Measurements from ENCODE around the gene CARD9.

CARD9 gene

DNA sequence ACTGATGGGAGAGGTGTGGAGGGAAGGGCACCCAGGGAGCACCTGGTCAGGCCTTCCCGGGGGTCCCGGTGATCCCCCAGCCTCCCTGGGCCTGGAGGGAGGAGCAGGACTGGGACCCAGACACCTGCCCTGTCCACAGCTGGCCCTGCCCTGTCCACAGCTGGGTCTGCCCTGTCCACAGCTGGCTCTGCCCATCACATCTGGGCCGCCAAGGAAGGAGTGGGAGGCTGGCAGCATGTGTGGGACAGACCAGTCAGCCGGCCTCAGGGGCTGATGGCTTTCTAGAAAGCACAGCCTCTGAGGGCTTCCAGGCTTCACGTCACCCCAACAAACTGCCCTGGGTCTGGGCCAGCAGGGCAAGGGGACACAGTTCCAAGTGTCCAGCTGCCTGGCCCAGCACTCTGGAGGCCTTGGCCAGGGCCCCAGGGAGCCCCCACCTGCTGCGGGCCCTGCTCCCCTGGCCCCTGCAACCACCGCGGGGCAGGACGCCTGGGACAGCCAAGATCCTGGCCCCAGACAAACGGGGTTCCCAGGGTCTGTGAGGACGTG, 22.1 kb downstream of the CARD9 start:
- no peaks in the 10 kb centered on the region for H3K36me3 ChIP-seq (ENCODE audit: control insufficient read depth, insufficient read depth, low read length)

DNA sequence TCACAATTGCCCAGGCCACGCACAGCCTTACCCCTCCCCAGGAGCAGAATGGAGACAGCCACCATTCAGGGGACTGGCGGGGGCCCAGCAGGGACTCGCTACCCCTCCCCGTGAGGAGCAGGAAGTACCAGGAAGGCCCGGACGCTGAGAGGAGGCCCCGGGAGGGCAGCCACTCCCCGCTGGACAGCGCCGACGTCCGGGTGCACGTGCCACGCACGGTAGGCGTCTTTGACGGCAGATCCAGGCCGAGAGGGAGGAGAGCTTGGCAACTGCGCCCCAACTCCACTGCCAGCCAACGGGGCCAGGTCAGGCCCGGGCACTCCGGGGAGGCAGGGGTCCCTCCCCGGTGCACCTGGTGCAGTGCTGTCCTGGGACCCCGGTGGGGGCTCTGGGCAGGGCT, 23.9 kb downstream of the CARD9 start:
- H3K9me3 ChIP-seq (ENCODE audit: control insufficient read depth, low read length), result no peaks in the 10 kb centered on the region
- H3K27me3 ChIP-seq (replicated peaks; ENCODE audit: control insufficient read depth, insufficient read depth, low read length, poor library complexity, severe bottlenecking), result no peaks in the 10 kb centered on the region
- H3K4me1 ChIP-seq (ENCODE audit: control insufficient read depth, insufficient read depth, low read length, poor library complexity, severe bottlenecking), result no peaks in the 10 kb centered on the region
- H3K4me3 ChIP-seq (ENCODE audit: insufficient read depth, low read depth, low read length, poor library complexity, severe bottlenecking), result no peak overlapping the region
- H3K36me3 ChIP-seq (ENCODE audit: control insufficient read depth, insufficient read depth, low read length), result no peaks in the 10 kb centered on the region
- H3K27ac ChIP-seq (ENCODE audit: insufficient read depth, low read length, poor library complexity, severe bottlenecking), result no peak overlapping the region
- no peak for DNase-seq

More for the DNA sequence above, 22.1 kb downstream of the CARD9 start:
- H3K9me3 ChIP-seq (ENCODE audit: control insufficient read depth, low read length), result no peaks in the 10 kb centered on the region
- H3K4me1 ChIP-seq (ENCODE audit: control insufficient read depth, insufficient read depth, low read length, poor library complexity, severe bottlenecking), result no peaks in the 10 kb centered on the region
- no peak for DNase-seq
- no peak overlapping the region for H3K4me3 ChIP-seq (ENCODE audit: insufficient read depth, low read depth, low read length, poor library complexity, severe bottlenecking)
- H3K27me3 ChIP-seq (replicated peaks; ENCODE audit: control insufficient read depth, insufficient read depth, low read length, poor library complexity, severe bottlenecking), result no peaks in the 10 kb centered on the region
- no peak overlapping the region for H3K27ac ChIP-seq (ENCODE audit: insufficient read depth, low read length, poor library complexity, severe bottlenecking)

DNA sequence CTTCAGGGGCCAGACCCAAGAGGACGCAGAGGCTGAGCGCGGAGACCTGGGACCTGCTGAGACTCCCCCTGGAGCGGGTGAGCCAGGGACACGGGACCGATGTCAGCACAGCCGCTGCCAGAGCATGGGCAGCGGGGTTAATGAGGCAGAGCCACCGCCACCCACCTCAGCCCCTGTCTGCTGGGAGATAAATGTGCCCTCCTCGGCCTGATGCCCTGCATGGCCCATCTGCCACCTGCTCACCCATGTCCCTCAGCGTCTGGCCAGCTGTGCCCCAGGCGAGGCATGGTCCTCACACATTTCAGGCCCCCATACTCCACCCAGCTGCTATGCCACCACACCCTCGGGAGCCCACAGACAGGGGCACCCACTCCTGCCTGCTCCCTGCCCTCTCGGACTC, 24.8 kb downstream of the CARD9 start:
- H3K9me3 ChIP-seq (ENCODE audit: control insufficient read depth, low read length), result no peaks in the 10 kb centered on the region
- no peaks in the 10 kb centered on the region for H3K4me1 ChIP-seq (ENCODE audit: control insufficient read depth, insufficient read depth, low read length, poor library complexity, severe bottlenecking)
- no peaks in the 10 kb centered on the region for H3K27me3 ChIP-seq (replicated peaks; ENCODE audit: control insufficient read depth, insufficient read depth, low read length, poor library complexity, severe bottlenecking)
- no peak overlapping the region for H3K27ac ChIP-seq (ENCODE audit: insufficient read depth, low read length, poor library complexity, severe bottlenecking)
- no peak overlapping the region for H3K4me3 ChIP-seq (ENCODE audit: insufficient read depth, low read depth, low read length, poor library complexity, severe bottlenecking)
- no peaks in the 10 kb centered on the region for H3K36me3 ChIP-seq (ENCODE audit: control insufficient read depth, insufficient read depth, low read length)
- DNase-seq, result no peak

DNA sequence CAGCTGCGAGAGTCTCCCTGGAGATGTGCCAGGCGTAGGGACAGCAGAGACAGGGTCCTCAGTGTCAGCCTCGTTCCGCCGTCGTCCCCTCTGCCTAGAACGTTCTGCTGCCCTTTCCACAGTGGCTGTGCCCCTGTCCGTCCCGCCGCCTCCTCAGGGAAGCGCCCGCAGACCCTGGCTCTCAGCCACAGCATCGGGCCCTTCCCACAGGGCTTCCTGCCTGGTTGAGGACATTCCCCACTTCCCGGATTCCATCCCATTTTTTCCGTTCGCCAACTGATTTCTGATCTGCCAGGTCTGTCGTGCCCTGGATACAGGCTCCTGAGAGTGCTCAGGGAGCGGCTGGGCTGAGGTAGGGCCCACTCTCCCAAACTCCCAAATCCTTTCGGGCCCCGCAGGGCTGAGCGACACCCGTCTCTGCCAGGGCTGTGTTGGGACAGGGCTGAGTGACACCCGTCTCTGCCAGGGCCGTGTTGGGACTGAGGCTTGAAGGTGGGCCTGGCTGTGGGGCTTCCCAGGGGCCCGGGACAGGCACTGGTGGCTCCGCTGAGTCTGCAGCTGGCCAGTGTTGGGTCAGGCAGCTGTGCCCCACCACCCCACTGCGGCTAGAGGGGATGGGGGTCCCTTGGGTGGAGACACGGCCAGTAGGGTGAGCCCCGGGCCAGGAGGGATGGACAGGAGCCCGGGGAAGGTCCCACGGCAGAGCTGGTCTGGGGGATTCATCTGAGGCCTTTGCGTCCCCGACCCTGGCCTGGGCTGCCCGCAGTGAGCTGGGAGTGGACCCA, 25.8 kb downstream of the CARD9 start:
- Histone ChIP-seq H3K4me1 (ENCODE audit: control insufficient read depth, insufficient read depth, low read length, poor library complexity, severe bottlenecking) (peaks cover under 1% of the 10 kb centered on the region), H3K4me3 (ENCODE audit: insufficient read depth, low read depth, low read length, poor library complexity, severe bottlenecking) (no peak overlapping the region), H3K27ac (ENCODE audit: insufficient read depth, low read length, poor library complexity, severe bottlenecking) (no peak overlapping the region), H3K36me3 (ENCODE audit: control insufficient read depth, insufficient read depth, low read length) (no peaks in the 10 kb centered on the region), H3K27me3 (replicated peaks; ENCODE audit: control insufficient read depth, insufficient read depth, low read length, poor library complexity, severe bottlenecking) (no peaks in the 10 kb centered on the region), H3K9me3 (ENCODE audit: control insufficient read depth, low read length) (no peaks in the 10 kb centered on the region)
- DNase-seq, result no peak

DNA sequence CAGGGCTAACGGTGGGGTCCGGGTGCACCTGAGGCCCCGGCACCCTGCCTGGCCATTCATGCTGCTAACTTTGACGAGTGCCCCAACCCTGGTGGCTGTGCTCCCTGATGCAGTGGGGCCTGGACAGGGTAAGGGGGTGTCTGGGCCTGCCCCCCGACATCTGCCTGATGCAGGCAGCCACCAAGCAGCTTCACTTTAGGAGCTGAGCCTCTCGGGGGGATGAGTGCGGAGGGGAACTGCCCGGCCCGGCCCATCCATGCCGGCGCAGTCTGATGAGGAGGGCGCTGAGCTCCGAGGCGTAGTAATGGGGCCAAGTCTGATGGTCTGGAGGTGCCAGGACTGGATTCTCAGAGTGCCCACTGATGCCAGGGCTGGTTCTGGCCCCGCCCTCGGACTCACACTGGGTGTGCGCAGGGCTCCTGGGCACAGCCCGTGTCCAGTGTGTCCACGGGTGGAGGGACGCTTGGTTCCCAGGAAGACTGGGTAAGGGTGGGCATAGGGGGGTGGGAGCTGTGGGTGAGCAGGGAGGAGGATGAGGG, 26.5 kb downstream of the CARD9 start:
- no peaks in the 10 kb centered on the region for H3K36me3 ChIP-seq (ENCODE audit: control insufficient read depth, insufficient read depth, low read length)
- peaks cover 6% of the 10 kb centered on the region for H3K4me1 ChIP-seq (ENCODE audit: control insufficient read depth, insufficient read depth, low read length, poor library complexity, severe bottlenecking)
- H3K9me3 ChIP-seq (ENCODE audit: control insufficient read depth, low read length), result no peaks in the 10 kb centered on the region
- no peak overlapping the region for H3K4me3 ChIP-seq (ENCODE audit: insufficient read depth, low read depth, low read length, poor library complexity, severe bottlenecking)
- DNase-seq, result no peak
- no peak overlapping the region for H3K27ac ChIP-seq (ENCODE audit: insufficient read depth, low read length, poor library complexity, severe bottlenecking)
- H3K27me3 ChIP-seq (replicated peaks; ENCODE audit: control insufficient read depth, insufficient read depth, low read length, poor library complexity, severe bottlenecking), result no peaks in the 10 kb centered on the region

DNA sequence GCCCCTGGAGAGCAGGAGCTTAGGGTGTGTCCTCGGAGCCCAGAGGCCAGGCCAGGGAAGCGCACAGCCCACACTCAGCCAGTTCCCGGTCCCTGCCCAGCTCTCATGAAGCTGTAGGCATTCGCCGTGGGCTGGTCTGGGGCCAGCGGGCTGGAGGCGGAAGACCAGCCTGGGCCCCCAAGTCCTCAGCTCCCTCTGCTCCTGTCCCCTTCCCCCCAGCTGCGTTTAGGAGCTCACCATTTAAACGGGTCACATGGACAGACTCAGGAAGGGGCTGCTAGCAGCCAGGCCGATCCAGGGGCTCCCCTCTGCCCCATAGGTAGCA, 27.4 kb downstream of the CARD9 start:
- H3K27ac ChIP-seq (ENCODE audit: insufficient read depth, low read length, poor library complexity, severe bottlenecking), result no peak overlapping the region
- H3K4me3 ChIP-seq (ENCODE audit: insufficient read depth, low read depth, low read length, poor library complexity, severe bottlenecking), result no peak overlapping the region
- no peak for DNase-seq
- H3K4me1 ChIP-seq (ENCODE audit: control insufficient read depth, insufficient read depth, low read length, poor library complexity, severe bottlenecking), result peaks cover 6% of the 10 kb centered on the region
- no peaks in the 10 kb centered on the region for H3K27me3 ChIP-seq (replicated peaks; ENCODE audit: control insufficient read depth, insufficient read depth, low read length, poor library complexity, severe bottlenecking)
- no peaks in the 10 kb centered on the region for H3K36me3 ChIP-seq (ENCODE audit: control insufficient read depth, insufficient read depth, low read length)
- H3K9me3 ChIP-seq (ENCODE audit: control insufficient read depth, low read length), result no peaks in the 10 kb centered on the region

DNA sequence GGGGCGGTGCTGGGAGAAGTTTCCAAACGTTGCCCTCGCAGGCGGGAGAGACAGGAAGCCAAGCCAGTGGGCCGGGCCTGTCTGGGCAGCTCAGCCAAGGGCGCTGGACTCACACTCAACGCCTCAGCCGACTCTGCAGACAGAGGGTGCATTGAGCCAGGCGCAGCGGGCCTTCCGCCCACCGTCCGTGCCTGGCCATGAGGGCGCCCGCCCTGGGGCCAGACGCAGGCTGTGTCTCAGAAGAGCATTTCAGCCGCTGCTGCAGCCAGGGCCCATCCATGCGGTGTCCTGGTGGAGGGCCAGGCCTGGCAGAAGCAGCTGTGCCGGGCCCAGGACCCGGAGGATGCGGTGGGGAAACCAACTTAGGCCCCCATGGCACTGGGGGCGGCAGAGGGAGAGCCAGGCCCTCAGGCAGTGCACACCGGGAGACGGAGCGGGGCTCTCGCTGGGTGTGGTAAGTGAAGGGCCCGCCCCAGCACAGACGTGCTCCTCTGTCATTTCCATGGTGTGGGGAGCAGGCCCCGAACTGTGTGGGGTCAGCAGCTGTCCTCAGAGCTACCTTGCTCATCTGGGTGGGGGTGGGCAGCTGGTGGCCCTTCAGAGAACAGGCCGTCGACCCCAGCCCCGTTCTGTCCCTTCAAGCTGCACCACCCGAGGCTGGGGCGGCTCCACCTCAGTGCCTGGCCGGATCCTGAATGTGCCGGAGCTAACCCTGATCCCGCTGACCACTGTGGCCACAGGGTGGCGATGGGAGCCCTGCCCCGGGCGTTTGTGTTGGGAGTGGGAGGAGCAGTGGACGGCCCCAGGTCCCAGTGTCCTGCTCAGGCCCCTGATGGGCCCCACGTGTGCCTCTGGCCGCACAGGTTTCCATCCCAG, 27.9 kb downstream of the CARD9 start:
- H3K27ac ChIP-seq (ENCODE audit: insufficient read depth, low read length, poor library complexity, severe bottlenecking), result no peak overlapping the region
- H3K4me1 ChIP-seq (ENCODE audit: control insufficient read depth, insufficient read depth, low read length, poor library complexity, severe bottlenecking), result peaks cover 6% of the 10 kb centered on the region
- no peak overlapping the region for H3K4me3 ChIP-seq (ENCODE audit: insufficient read depth, low read depth, low read length, poor library complexity, severe bottlenecking)

DNA sequence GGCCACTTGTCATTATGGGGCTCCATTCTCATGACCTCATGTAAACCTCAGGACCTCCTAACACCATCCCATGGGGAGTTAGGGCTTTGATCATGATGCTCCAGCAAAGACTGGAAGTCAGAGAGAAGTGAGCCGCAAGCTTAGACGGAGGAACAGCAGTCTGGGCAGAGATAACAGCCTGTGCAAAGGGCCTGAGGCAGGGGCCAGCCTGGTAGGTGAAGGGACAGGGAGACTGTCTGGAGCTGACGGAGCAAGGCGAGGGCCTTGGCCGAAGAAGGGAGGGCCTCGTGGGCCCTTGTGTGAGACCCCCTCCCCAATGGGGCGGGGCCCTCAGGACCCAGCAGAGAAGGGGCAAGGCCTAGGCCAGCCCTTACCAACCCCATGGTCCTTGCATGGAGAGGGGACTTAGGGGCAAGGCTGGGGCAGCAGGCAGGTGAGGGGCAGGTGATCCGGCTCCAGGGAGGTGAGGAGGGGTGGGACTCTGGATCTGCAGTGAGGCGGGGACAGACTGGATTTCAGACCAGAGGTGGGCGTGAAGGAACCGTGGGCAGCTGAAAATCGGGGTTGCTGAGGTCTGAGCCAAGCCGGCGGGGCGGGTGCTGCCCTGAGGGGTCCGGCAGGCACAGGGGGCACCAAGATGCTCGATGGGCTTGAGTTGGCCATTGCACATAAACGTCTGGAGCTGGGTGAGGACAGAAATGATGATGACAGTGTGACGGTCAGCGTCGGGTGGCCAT, 28.8 kb downstream of the CARD9 start:
- no peak for DNase-seq
- H3K4me3 ChIP-seq (ENCODE audit: insufficient read depth, low read depth, low read length, poor library complexity, severe bottlenecking), result no peak overlapping the region
- peaks cover 6% of the 10 kb centered on the region for H3K4me1 ChIP-seq (ENCODE audit: control insufficient read depth, insufficient read depth, low read length, poor library complexity, severe bottlenecking)
- H3K27me3 ChIP-seq (replicated peaks; ENCODE audit: control insufficient read depth, insufficient read depth, low read length, poor library complexity, severe bottlenecking), result no peaks in the 10 kb centered on the region
- no peaks in the 10 kb centered on the region for H3K36me3 ChIP-seq (ENCODE audit: control insufficient read depth, insufficient read depth, low read length)
- H3K9me3 ChIP-seq (ENCODE audit: control insufficient read depth, low read length), result no peaks in the 10 kb centered on the region
- no peak overlapping the region for H3K27ac ChIP-seq (ENCODE audit: insufficient read depth, low read length, poor library complexity, severe bottlenecking)

More for the DNA sequence above, 27.9 kb downstream of the CARD9 start:
- H3K27me3 ChIP-seq (replicated peaks; ENCODE audit: control insufficient read depth, insufficient read depth, low read length, poor library complexity, severe bottlenecking), result no peaks in the 10 kb centered on the region
- no peaks in the 10 kb centered on the region for H3K9me3 ChIP-seq (ENCODE audit: control insufficient read depth, low read length)
- H3K36me3 ChIP-seq (ENCODE audit: control insufficient read depth, insufficient read depth, low read length), result no peaks in the 10 kb centered on the region
- DNase-seq, result no peak

DNA sequence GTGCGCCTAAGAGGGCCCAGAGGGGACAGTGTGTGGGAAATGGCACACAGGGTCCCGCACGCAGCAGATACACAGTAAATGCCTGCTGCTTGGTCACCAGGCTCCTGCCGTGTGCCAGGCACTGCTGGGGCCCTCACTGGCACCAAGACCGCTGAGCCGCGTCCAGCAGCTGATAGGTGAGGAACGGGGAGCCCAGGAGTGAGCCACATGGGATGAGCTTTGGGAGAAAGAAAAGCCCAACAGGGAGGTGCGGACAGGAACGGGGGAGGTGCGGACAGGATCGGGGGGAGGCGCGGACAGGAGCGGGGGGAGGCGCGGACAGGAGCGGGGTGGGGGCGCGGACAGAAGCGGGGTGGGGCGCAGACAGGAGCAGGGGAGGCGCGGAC, 29.6 kb downstream of the CARD9 start:
- H3K4me3 ChIP-seq (ENCODE audit: insufficient read depth, low read depth, low read length, poor library complexity, severe bottlenecking), result no peak overlapping the region
- no peak overlapping the region for H3K27ac ChIP-seq (ENCODE audit: insufficient read depth, low read length, poor library complexity, severe bottlenecking)
- DNase-seq, result no peak
- no peaks in the 10 kb centered on the region for H3K36me3 ChIP-seq (ENCODE audit: control insufficient read depth, insufficient read depth, low read length)
- peaks cover 6% of the 10 kb centered on the region for H3K4me1 ChIP-seq (ENCODE audit: control insufficient read depth, insufficient read depth, low read length, poor library complexity, severe bottlenecking)
- no peaks in the 10 kb centered on the region for H3K9me3 ChIP-seq (ENCODE audit: control insufficient read depth, low read length)
- no peaks in the 10 kb centered on the region for H3K27me3 ChIP-seq (replicated peaks; ENCODE audit: control insufficient read depth, insufficient read depth, low read length, poor library complexity, severe bottlenecking)
